NCI-H2196 (cell line): ENCODE results near the gene HOXC5.
"Not testable (repeated sequence)": the region's sequence is repeated elsewhere in the genome, so short reads cannot be mapped to it uniquely, and the experiment has no call there.

Source experiments
- DNase-seq: peaks from one replicate; lab custom pipeline; 2025; ENCODE audit not compliant: unreplicated experiment; lab: John Stamatoyannopoulos, UW

HOXC5 gene

DNA sequence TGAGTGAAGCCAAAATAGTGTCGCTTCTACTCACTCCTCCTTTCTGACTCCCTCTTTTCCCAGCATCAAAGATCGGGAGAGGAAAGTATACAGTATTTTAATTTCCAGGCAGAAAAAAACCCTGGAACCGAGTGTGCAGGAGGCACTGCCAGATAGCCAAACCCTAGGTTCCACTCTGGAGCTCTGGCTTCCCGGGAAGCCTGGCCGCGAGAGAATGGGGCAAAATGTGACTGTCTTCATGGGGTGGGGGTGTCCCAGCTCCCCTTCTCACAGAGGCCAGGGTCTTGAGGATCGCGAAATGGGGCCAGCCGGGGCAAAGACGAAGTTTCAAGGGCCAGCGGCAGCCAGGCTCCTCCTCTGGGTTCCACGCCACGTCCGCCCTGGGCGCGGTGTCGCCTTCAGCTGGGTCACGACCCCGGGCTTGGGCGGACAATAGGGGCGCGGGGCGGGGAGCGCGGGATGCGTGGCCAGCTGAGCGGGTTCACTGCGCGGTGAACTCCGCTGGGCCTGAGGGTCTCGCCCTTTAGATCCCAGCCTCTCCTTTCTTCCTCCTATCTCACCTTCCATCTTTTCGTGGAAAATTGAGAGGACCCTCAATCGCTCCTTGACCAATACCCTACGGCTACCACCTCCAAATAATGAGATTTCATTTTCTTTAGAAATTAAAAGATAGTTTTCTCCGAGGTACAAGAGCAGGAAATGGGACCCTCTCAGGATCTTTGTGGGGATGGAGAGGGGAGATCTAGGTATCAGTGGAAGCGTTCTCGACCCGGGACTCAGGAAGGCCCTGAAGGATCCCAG, 27.5 kb downstream of the HOXC5 start:
- no peak for DNase-seq

DNA sequence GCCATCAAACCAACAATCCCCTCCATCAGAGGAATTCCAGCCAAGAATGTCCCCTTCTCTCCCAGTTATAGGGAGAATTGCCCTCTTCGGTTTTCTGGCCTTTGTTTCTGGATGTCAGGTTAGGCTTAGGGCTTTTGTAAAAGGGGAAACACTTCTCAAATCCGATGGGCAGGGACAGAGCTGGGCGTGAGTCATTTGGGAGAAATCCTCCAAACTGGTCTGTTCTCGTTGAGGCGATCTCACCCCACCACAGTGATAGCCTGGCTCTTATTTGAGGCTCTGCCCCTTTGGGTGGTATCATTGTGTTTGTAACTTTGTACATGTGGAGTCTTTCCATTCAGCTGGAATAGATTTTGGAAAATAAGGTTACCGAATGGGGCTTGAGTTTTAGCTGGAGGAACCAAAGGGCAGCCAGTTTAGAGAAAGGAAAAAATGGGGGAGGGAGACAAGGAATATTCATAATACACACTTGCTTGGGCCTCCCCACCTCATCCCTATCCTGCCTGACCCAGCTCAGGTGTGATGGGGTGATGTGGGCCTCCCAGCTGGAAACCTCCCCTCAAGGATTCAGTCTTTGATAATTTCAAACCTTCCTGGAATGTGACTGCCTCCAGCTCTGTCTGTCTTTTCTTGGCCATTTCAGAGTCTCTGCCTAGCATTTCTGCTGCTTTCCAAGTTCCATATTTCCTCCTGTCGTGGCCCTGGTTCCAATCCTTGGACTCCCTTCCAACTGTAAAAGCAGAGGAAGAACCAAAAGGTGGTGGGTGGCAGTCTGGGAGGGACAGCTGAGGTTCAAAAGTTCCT, 28.3 kb downstream of the HOXC5 start:
- no peak for DNase-seq

DNA sequence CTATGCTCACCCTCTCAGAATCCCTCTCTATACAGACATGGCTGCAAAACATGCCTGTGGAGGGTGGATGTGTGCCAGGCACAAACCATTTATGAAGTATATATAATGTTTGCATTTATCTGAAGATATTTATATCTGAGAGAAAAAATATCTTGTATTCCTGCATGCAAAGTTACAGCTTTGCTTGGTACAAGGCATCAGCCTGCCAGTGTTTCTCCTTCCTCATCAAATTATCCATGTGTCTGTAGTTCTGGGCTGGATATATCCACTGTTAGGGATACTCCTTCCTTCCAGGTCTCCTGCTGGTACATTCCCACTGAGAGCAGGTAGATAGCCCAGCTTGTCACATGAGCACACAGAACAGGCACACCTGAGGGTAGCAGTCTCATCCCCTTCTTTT, 32.8 kb downstream of the HOXC5 start:
- DNase-seq, result no peak

DNA sequence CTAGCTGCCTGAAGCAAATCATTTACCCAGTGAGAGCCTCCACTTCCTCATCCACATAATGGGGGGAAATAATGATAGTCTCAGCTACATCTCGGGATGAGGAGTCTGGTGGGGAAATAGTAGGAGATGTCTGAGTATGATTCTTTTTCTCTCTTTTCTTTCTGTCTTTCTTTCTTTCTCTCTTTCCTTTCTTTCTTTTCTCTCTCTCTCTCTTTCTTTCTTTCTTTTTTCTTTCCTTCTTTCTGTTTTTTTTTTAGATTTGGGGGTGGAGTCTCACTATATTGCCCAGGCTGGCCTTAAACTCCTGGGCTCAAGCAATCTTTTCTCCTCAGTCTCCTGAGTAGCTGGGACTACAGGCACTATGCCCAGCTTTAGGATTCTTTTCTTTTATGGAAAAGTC, 33.6 kb downstream of the HOXC5 start:
- DNase-seq, result no peak

DNA sequence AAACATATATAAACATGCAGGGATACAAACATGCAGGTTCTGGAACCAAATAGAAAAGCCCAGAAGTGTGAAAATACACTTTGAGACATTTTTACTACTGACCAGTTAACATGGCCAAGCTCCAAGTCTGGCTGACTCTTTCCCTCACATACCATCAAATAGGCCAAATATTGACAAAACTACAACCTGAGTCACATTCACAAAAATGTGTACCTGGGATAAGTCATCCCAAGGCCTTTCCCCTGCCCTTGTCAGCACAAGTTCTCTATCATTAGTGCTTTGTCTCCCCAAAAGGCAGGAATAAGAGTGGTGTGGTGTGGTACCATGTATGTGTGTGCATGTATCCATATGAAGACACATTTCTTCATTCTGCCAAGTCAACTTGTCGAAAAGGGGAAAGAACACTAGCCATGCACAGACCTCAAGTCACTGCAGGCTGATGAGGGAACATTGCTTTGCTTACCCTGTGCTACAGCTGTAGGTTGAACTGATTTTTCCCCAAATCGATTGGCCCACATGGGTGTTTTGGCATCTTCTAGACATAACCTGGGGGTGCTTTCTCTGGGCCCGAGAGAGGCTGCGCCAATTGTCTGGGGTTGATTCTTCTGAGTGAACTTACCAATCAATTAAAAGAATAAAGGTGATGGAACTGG, 35.7 kb downstream of the HOXC5 start:
- no peak for DNase-seq

DNA sequence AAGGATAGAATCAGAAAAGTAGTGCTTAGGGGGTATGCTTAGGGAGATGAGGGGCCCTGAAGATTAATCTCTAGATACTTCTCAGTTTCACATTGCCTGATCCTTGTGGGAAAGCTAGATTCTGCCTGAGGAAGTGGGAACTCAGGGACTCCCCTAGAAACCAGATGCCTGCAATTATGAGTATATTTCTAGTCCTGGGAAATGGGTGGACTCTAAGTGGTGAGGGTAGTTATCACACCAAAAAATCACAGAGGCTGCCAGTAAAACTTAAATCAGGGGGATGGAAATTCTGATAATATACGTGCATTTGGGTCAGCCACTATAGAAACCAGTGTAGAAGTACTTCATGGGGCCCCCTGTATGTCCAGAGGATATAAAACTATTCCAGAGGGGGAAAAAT, 39.1 kb downstream of the HOXC5 start:
- DNase-seq, result no peak

DNA sequence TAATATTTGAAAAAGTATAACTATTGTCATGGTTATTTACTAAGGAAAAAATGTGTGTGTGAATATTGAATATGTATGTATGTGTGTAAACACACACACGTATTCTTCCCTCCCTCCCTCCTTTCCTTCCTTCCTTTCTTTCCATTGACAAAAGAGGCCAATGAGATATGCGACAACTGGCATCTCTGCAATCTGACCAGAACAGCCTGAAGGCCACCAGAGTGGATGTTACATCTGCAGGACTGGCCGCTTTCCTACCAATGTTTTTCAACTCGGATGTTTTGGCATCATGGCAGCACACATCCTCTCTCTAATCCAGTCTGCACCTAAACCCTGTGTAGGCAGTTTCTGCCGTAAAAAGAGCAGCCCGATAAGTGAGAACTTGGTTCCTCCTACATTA, 41.5 kb downstream of the HOXC5 start:
- no peak for DNase-seq

DNA sequence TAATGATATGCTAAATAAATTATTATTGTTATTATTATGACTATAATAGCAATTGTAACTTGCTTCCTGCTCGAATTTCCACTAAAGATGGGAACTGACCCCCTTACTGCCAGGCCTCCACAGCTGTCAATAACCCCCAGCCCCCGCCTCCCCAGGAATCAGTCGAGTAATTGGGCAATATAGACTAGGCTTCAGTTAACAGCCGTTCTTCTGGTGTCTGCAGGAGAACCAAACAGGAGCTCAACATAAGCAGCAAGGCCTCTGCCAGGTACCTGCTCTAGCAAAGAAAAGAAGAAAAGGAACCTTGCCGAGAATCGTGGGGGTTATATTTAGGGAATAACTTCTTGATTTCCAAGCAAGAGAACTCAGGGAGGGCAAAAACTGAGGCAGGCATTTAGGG, 42.6 kb downstream of the HOXC5 start:
- no peak for DNase-seq

DNA sequence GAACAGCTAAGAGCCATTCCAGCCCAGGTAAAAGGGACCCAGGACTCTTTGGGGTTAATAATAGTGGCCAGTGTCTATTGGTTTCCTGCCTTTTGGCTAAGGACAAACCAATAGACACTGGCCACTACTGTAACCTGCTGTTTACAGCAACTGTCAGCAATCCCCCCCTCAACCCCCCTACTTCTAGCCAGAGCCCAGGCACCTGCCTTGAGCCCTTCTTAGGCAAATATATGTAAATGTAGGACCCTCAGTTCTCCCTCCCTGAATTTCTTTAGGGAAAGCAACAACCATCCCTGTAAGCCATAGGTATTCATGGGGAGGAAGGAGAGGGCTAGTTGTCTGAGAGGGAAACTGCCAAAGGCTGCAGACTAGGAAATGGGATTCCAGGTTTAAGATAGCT, 43.1 kb downstream of the HOXC5 start:
- DNase-seq, result no peak

DNA sequence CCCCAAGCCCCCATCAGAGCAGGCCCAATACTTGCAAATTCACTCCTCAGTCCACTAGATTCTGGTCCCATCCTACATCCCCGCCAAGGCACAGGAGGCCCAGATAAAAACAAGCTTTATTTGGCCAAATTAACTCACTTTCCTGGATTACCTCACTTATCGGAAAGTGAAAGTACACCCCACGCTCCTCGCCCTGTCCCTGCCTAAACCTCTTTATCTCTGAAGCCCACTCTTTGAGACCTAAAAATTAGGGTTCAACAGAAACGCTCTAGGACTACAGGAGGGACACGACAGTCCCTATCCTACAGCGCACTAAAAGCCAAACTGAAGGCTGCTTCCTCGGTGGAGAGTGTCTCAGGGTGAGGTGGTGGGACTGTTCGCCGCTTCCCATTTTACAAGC, 45.0 kb downstream of the HOXC5 start:
- not testable (repeated sequence) for DNase-seq

DNA sequence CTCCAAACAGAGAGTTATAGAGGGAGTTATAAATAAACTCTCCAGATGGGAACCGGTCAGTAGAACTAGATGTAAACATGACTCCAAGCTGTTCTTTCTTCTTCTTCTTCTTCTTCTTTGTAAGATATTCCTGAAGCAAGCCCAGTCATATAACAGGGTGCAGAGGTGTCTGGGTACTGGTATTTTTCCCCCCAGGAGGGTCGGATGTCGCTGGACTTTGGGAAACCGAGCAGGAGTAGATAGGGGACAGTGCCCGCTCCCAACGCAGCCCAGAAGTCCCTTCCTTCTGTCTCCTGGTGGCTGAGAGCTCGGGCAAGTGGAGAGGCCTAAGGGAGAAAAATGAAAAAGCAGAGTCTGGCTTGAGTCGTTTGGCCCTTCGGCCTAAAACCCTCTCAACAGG, 46.3 kb downstream of the HOXC5 start:
- not testable (repeated sequence) for DNase-seq

DNA sequence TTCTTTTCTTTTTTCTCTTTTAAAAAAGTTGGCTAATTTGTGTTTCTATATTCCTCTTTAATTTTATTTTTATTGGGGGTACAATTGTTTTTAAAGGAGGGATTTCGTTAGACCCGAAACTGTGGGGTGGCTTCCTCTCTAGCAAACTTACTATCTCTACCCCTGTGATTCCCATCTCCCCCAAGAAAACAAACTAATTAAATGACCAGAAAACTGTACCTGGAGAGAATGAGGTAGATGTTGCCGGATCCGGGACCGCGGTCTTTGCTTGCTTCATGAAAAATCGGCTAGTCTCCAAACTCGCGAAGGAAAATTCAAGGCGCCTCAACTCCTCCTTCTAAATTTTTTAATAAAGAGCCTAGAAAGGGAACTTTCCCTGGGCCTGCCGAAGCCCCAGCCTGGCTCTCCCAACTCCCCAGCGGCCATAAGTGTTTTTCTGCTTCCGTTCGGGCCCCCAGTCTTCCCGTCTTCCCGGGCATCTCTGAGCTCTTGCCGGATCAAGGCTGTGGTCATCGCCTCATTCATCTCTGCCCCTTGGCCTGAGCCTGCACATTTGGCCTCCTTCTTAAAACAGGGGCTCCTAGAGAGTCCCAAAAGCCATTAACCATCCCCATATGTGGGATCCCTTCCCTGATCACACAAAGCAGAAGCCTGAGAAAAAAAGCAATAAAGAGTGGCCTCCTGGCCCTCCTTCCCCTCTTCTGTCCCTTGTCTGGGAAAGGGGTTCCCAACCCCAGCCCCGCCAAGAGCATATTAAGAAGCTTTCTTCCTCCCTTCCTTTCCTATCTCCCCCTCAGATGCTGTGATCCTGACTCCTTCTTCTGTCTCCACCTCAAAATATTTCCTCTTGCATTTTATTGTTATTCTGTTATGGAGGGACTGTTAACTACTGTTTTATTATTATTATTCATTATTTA, 47.4 kb downstream of the HOXC5 start:
- DNase-seq, result not testable (repeated sequence)

DNA sequence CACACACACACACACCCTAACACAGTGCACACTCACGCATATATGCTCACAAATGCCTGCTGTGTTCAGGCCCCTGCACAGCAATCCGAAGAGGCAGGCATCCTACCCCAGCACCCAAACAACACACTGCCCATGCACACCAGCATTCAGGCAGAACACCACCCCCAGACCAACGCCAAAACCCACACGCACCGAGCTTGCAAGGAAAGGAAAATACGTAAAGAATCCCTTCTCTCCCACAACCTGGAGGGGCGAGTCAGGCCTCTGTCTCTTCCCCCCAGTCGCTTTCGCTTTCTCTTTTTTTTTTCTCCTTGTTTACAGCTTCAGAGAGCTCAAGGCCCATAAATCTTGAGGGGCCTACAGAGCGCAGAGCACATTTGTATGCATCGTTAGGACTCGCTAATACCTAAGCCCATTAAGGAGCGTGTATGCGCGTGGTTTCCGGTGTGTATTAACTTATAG, 48.2 kb downstream of the HOXC5 start:
- not testable (repeated sequence) for DNase-seq

DNA sequence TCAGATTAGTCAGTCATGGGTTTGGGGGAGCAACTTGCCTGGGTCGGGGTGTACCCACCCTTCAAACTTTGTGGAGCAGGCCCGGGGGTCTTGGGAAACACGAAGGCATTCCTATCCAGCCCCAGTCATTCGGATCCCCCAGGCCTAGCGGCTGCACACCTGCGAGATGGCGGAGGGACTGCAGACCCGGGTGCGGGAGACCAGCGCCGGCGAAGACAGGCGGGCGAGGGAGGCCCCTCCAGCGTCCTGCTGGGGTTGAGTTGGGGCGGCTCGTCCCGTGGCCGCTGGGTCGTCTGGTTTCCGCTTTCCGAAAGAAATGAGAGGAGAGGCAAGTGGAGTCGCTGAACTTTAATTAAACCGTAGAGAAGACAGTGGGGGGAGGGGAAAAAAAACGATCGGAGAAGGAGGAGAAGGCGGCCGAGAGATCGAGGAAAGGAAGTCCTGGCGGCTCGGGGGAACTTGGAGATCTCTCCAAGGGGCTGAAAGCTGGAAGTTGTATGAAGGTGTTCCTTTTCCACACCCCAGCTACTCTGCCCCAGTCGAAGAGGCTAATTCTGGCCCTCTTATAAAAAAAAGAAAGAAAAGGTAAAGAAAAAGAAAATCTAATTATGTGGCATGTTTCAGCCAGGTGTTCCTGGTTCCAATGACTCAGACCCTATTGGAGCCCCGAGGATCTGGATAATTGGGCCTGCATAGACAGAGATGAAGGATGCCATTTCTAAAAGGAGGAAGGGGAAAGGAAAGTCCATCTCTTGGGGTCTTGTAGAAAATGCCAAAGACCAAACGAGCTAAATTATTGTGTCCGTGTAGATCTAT, 48.9 kb downstream of the HOXC5 start:
- not testable (repeated sequence) for DNase-seq

DNA sequence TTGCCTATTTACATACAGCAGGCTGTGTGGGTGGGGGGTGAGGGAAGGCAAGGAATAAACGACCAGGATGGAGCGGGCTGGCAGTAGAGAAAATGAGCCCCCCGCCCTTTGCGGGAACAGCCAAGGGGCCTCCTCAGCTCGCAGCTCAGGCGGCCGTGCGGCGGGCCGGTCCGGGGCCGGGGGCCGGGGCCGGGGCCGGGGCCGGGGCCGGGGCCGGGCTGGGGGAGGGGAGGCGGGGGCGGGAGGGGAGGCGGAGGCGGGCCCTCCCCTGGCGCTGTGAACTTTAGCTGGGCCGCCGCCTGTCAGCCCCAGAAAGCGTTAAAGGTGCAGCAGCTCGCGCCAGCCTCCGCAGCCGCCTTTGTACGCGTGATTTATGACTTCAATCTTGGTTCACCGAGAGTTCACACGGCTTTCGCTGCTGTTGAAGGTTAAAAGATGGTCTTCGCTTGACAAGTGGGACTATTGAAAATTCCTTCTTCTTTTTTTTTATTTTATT, 49.6 kb downstream of the HOXC5 start:
- no peak for DNase-seq
